SU-DHL-6 (cell line): ENCODE data around the gene TBP.
A peak's percentile ranks its signal among the peaks of the same experiment; 100 is the strongest.

Experiments
- H2AFZ ChIP-seq: fragments of 200-600 bp; sonication (generic); 2 replicates; pipeline ENCODE4 v1.6.1; 2014; ENCODE audit warnings: low read depth, mild to moderate bottlenecking, moderate library complexity, mixed read lengths, antibody characterized with exemption, low read length; ENCODE audit not compliant: severe bottlenecking
- H3F3A ChIP-seq: fragments of 200-600 bp; shearing (Covaris generic); 2 replicates; pipeline ENCODE4 v1.6.0; 2016; ENCODE audit warnings: antibody characterized with exemption, mild to moderate bottlenecking; ENCODE audit not compliant: insufficient read depth
- H3K27ac ChIP-seq: fragments of 200-600 bp; sonication (generic); 2 replicates; pipeline ENCODE4 v1.5.1; 2016; ENCODE audit warnings: low read depth, mild to moderate bottlenecking, low read length, moderate library complexity, mixed read lengths
- H3K27me3 ChIP-seq: fragments of 200-600 bp; sonication (generic), shearing (Covaris generic); 2 replicates; pipeline ENCODE4 v1.6.0; 2014; ENCODE audit warnings: mild to moderate bottlenecking, low read length
- H3K36me3 ChIP-seq: fragments of 200-600 bp; sonication (generic); 2 replicates; pipeline ENCODE4 v1.6.1; 2014; ENCODE audit warnings: mild to moderate bottlenecking, low read length, mixed read lengths
- H3K4me2 ChIP-seq: fragments of 300-600, 200-600 bp; shearing (Covaris generic), sonication (generic); 2 replicates; pipeline ENCODE4 v1.6.0; 2014; ENCODE audit warnings: low read length, low read depth, mild to moderate bottlenecking; ENCODE audit not compliant: poor library complexity, severe bottlenecking
- H3K4me3 ChIP-seq: fragments of 200-600 bp; sonication (generic); 2 replicates; pipeline ENCODE4 v1.5.1; 2014; ENCODE audit warnings: antibody characterized with exemption, low read length, mild to moderate bottlenecking, mixed read lengths; ENCODE audit not compliant: insufficient read depth, poor library complexity, severe bottlenecking
- H3K79me2 ChIP-seq: fragments of 200-600 bp; sonication (generic); 2 replicates; pipeline ENCODE4 v1.6.1; 2014; ENCODE audit warnings: mild to moderate bottlenecking, low read length, moderate library complexity; ENCODE audit not compliant: insufficient read depth
- H3K9ac ChIP-seq: fragments of 200-600 bp; sonication (generic); 2 replicates; pipeline ENCODE4 v1.7.0; 2014; ENCODE audit warnings: mild to moderate bottlenecking, low read length
- H3K9me2 ChIP-seq: fragments of 200-600 bp; sonication (generic); replicated peaks from 2 replicates; pipeline ENCODE4 v1.6.1; 2014; ENCODE audit warnings: low read length; ENCODE audit not compliant: insufficient read depth
- H3K9me3 ChIP-seq: fragments of 200-600 bp; sonication (generic); 2 replicates; pipeline ENCODE4 v1.6.1; 2014; ENCODE audit warnings: low read length, mixed read lengths; ENCODE audit not compliant: insufficient read depth
- H4K20me1 ChIP-seq: fragments of 200-600 bp; sonication (generic); 2 replicates; pipeline ENCODE4 v1.6.1; 2014; ENCODE audit warnings: low read depth, mild to moderate bottlenecking, antibody characterized with exemption, low read length, moderate library complexity, mixed read lengths
- CTCF ChIP-seq: fragments of 200-600 bp; sonication (generic); IDR thresholded peaks from one replicate; pipeline ENCODE4 v1.5.1; 2017; ENCODE audit warnings: antibody characterized with exemption, mild to moderate bottlenecking, low read length, moderate library complexity; ENCODE audit not compliant: insufficient read depth, poor library complexity, severe bottlenecking
- EZH2phosphoT487 ChIP-seq: fragments of 200-600 bp; sonication (generic), shearing (Covaris generic); conservative IDR thresholded peaks from 2 replicates; pipeline ENCODE4 v1.6.1; 2018; ENCODE audit warnings: mild to moderate bottlenecking, antibody characterized with exemption, low read length, moderate library complexity, mixed read lengths

TBP gene

GRCh38 chr6:170516783-170517616, 37.2 kb upstream of the TBP start:
- Histone ChIP-seq H2AFZ (no peak overlapping the region), H3K4me3 (no peak overlapping the region), H3K9me2 (no peaks in the 10 kb centered on the region), H3K36me3 (no peaks in the 10 kb centered on the region), H3K27me3 (no peaks in the 10 kb centered on the region), H3K9me3 (no peaks in the 10 kb centered on the region), H3K79me2 (no peaks in the 10 kb centered on the region), H4K20me1 (no peaks in the 10 kb centered on the region), H3K4me2 (no peak overlapping the region), H3K9ac (no peak overlapping the region), H3K27ac (no peak overlapping the region), H3F3A (no peaks in the 10 kb centered on the region)
- no peak for TF ChIP-seq EZH2phosphoT487
- TF ChIP-seq CTCF: peak; percentile 88

GRCh38 chr6:170522565-170523183, 31.5 kb upstream of the TBP start:
- no peak overlapping the region for H2AFZ ChIP-seq
- H3K36me3 ChIP-seq: no peaks in the 10 kb centered on the region
- no peaks in the 10 kb centered on the region for H4K20me1 ChIP-seq
- no peak overlapping the region for H3K4me2 ChIP-seq
- TF ChIP-seq EZH2phosphoT487: no peak
- no peak for TF ChIP-seq CTCF
- no peak overlapping the region for H3K9ac ChIP-seq
- H3K27me3 ChIP-seq: no peaks in the 10 kb centered on the region
- H3F3A ChIP-seq: no peaks in the 10 kb centered on the region
- H3K9me3 ChIP-seq: no peaks in the 10 kb centered on the region
- no peak overlapping the region for H3K4me3 ChIP-seq
- H3K79me2 ChIP-seq: no peaks in the 10 kb centered on the region
- H3K9me2 ChIP-seq: no peaks in the 10 kb centered on the region
- H3K27ac ChIP-seq: no peak overlapping the region

GRCh38 chr6:170523256-170524171, 30.7 kb upstream of the TBP start:
- Histone ChIP-seq H3K9ac (no peak overlapping the region), H3K27ac (no peak overlapping the region)
- no peak for TF ChIP-seq EZH2phosphoT487

More at GRCh38 chr6:170523256-170524171, 30.7 kb upstream of the TBP start:
- Histone ChIP-seq H3K36me3 (no peaks in the 10 kb centered on the region), H3K9me3 (no peaks in the 10 kb centered on the region), H3F3A (no peaks in the 10 kb centered on the region), H3K27me3 (no peaks in the 10 kb centered on the region), H2AFZ (no peak overlapping the region), H3K4me2 (no peak overlapping the region), H4K20me1 (no peaks in the 10 kb centered on the region), H3K79me2 (no peaks in the 10 kb centered on the region), H3K9me2 (no peaks in the 10 kb centered on the region), H3K4me3 (no peak overlapping the region)
